Activated CD8-positive, alpha-beta memory T cell treated with anti-CD3 and anti-CD28 coated beads, Interleukin-2, amount 50 U/mL, for 24 hours (primary cell): ENCODE results near the gene DGAT2.

Experiments
- DNase-seq: peaks from one replicate; pipeline ENCODE4 v3.0.0-alpha.2; 2020; ENCODE audit errors: extremely low read depth

The DGAT2 gene

DNA sequence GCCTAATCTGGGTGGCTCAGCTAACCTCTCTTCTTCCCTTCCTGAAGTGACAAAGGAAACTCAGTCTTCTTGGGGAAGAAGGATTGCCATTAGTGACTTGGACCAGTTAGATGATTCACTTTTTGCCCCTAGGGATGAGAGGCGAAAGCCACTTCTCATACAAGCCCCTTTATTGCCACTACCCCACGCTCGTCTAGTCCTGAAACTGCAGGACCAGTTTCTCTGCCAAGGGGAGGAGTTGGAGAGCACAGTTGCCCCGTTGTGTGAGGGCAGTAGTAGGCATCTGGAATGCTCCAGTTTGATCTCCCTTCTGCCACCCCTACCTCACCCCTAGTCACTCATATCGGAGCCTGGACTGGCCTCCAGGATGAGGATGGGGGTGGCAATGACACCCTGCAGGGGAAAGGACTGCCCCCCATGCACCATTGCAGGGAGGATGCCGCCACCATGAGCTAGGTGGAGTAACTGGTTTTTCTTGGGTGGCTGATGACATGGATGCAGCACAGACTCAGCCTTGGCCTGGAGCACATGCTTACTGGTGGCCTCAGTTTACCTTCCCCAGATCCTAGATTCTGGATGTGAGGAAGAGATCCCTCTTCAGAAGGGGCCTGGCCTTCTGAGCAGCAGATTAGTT is 32.3 kb downstream of the DGAT2 start:
- DNase-seq: no peak

DNA sequence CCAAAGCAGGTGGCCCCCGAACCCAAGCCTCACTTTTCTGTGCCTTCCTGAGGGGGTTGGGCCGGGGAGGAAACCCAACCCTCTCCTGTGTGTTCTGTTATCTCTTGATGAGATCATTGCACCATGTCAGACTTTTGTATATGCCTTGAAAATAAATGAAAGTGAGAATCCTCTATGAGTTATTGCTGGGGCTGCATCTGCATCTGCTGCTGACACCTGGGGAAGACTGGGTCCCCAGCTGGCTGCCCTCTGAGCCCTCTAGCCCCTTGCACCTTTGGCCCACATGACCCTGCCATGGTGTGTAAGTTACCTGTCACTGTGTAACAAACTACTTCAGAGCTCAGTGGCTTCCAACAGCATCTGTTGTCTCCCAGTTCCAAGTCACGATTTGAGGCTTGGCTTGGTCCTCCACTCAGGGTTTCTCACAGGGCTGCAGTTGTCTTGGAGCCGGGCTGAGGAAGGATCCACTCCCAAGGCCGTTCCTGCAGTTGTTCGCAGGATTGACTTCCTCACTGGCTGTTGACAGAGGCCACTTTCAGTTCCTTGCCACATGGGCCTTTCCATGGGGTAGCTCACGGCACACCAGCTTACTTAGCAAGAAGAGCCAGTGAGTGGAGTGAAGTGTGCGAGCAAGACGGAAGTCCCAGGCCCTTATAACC is 32.9 kb downstream of the DGAT2 start:
- no peak for DNase-seq

DNA sequence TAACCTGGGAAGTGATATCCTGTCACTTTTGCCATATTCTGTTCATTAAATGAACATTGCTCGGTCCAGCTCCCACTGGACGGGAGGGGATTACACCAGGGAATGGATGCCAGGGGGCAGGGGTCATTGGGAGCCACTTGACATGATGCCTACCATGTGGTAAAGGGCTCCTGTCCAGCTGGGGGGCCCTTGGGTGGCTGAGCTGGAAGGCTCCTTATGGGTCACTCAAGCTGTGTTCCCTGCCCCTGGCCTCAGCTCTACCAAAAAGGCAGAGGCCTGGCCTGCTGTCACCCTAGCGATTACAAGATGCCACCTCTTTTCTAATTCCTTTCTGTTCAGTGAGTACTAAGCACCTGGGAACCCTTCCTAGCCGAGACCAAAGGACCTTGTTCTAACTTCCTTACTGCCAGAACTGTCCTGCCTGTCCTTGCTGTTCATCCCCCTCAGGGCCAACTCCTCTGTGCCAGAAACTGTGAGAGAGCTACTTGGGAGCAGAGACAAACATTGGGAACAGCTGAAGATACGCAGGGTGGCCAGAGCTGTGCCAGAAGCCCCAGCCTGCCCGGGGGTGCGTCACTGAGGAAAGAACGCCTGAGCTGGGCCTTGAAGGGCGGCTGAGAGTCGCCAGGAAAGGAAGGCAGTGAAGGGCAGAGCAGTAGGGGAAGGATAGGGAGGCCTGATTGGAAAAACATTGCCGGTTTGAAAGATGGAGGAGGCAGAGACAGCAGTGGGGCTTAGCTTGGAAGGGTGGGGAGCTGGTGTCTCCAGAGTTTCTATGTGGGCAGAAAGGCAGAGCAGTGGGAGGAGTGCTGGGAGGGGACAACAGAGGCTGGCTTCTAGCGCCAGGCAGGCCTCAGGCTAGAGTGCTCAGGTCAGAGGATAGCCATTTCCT is 33.7 kb downstream of the DGAT2 start:
- DNase-seq: no peak

DNA sequence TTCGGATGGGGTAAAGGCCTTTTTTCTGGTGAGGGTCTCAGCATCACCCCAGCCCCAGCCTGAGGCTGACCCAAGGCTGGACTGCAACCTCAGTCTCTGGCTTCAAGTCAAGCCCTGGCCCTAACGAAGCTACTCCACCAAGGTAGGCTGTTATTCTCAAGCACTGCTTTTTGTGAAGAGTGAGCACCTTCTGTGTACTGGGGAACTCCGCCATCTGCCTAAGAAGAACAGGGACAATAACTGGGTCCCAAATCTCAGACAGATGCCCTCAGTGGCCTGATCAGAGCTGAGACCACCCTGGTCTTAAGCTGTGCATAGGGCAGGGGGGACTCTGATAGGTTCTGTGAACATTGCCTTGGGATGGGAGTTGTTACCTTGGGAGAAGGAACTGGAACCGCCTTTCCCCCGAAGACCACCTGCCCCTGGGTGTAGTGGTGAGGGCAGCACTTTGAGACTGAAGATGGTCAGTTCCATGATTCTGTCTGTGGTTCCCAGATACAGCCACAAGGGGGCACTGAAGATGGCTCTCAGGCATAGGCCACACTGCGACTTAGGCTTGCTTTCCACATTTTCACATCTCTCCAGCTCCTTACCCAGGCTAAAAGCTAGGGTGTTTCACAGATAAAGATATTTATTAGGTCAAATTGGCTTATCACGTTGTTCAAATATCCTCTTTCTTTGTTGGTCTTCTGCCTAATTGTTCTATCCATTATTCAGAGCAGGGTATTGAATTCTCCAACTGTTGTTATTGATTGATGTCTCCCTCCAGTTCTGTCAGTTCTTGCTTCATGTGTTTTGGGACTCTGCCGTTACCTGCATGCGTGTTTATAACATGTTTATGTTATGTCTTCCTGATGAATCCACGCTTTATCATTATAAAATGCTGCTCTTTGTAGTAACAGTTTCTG is 34.6 kb downstream of the DGAT2 start:
- peak; percentile 23 for DNase-seq

DNA sequence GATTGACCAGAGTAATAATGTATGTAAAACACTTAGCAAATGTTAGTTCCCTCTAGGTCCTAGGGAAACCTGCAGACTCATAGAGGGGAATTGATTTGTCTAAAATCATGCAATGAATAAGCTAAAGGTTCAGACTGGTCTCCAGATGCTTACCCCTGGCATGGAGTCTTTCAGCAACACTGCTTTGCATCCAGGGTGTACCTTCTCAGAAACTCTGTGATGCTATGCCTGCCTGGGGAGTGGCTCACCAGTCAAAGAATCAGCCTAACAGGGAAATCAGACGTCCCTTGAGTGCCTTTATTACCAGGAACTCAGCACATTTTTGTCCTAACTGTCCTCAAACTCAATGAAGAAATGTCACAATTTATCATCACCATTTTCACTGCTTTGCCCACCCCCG is 40.5 kb downstream of the DGAT2 start:
- DNase-seq: no peak

DNA sequence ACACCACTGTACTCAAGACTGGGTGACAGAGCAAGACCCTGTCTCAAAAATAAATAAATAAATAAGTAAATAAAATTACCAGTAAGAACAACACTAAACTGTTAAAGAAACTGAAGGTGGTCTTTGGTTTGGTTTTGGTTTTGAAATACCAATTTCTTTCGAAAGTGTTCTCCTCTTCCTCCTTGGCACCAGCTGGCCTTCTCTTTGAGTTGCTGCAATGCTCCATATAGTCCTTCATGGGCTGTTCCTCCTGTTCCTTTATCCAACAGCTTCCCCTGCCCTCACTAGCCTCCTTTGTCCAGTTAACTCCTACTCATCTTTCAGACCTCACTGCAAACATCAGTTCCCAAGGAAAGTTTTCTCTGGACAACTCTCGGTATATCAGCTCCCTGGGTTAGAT is 41.4 kb downstream of the DGAT2 start:
- DNase-seq: no peak

DNA sequence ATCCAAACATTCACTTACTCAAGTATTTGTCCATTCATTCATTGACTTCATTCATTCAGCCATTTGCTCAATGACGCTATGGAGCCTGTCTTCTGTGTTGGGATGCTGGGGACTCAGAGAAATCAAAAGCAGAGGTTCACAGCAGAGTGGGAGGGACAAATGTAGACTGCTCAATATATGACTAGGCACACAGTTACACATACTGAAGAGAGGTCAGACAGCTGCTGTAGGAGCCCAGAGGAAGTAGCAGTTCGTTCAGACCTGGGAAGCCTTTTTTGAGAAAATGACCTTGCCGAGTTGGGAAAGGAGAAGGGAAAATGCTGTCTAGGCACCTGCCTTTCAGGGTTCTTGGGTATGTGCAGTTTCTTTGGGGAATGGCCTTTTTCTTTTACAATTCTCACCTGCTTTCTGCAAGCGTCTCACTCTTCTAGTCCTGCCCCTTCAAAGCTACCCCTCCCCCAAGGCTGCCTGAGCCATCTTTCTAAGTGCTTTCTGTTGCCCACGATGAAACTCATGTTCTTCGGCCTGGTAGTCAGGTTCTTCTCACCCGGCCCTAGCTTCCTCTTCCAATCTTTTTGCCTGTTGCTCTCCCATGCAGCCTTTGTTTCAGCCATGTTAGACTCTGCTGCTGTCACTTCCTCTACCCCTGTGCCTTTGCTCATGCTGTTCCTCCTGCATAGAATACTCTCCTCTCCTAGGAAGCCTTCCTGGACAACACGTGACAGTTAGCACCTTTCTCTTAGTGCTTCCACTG is 42.2 kb downstream of the DGAT2 start:
- DNase-seq: no peak

DNA sequence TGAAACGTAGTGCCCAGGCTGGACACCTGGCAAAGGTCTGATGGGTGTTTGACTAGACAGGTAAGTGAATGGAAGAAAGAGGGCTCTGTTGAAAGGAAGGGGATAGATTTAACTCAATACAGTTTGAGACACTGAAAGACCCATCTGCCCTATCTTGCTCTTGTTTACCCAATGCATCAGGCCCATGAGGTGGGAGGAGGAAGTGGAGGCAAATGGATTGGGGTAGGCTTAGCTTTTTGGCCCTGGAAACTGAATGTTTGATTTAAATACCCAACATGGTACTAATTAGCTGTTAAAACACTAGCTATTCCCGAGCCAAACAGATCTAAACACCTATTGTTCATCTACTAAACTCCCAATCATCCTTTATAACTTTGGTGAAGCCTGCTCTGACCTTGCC is 42.9 kb downstream of the DGAT2 start:
- DNase-seq: no peak

DNA sequence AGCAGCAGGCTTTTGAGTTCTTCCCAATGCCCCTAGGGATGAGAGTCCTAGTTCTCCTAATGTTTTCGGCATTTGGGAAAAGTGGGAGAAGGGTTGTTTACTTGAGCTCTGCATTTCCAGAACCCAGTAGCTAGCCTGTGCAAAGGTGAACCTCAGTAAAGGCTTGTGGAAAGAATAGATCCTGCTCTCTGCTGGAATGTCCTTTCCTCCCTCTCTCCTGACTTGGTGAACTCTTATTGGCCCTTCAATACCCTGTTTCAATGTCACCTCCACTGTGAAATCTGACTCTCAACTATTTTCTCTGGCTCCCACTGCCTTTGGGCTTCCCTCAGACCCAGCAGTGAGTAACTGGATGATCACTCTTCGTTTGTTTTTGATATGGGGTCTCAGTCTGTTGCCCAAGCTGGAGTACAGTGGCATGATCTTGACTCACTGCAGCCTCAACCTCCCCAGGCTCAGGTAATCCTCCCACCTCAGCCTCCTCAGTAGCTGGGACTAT is 44.0 kb downstream of the DGAT2 start:
- DNase-seq: no peak

DNA sequence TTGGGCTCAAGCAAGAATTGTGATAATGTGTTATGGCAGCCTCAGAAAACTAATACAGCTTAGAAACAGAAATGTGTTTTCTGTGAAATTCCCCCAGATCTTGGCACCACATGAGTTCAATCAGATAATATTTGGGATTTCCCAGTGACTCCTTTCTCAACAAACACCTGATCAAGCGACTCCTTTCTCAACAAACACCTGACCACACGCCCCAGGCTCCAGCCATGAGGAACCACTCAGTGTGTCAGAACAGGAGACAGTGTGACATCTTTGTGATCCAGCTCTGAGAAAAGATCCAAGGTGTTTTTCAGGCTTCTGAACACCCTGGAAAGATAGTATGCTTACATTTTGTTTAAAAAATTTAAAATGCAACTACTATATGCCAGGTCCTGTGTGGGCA is 44.5 kb downstream of the DGAT2 start:
- no peak for DNase-seq

DNA sequence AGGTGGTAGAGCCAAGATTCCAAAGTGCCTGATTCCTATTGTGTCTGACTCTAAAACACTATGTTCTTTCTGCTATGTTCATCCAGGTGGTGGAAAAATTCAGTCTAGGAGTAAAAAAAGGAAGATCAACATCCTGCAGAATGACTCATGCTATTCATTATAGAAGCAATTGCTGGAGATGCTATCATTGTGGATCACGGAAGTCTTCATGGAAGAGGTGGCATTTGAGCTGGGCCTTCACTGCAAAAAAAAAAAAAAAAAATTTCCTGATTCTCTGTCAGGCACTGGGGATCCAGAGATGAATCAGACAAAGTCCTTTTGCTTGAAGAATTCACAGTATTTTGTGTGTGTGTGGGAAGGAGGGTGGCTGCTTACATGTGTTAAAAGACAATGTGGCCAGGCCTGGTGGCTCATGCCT is 45.1 kb downstream of the DGAT2 start:
- DNase-seq: no peak

DNA sequence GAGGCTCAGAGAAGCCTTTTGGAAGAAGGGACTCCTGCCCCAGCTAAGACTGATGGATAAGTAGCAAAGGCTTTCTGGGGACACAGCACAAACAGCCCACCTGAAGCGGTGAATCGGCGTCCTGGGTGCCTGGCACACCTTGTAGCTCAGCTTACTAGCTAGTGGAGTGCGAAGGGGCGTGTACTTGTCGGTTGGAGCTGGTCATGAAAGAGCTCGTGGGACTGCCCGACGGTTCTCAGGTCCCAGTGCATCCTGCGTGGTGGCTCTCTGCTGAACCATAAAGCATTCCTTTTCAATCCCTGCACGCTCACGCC is 45.7 kb downstream of the DGAT2 start:
- DNase-seq: no peak

DNA sequence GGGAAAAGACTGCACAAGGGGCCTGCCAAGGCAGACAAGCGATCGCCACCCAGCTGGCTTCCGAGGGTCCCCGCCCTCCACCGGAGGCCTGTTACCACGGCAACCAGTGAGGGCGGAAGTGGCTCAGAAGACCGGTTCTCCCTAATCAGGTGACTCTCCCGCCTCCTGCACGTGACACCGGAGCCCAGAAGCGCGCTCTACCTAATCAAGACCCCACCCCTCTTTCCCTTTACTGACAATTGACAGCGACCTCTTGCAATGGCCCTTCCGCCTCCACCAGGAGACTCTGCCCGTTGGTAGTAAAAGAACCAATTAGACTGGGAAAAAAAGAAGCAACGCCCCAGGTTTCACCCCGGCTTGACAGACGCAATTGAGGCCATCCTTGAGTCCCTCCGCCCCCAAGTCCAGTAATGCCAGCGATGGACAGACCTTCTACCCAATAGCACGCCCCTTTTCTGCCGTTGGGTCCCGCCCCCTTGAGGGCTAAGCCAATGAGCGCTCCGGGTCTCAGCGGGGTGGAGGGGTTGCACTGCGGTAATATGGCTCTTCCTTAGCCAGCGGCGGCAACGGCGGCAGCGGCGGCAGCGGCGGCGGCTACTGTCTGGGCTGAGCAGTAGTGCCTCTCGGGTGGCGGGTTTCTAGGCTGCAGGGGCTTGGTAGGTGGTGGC is 46.2 kb downstream of the DGAT2 start, which contains the start of gene UVRAG:
UVRAG (plus strand) TSS at position 534 of the 668 bp plus-strand sequence. CDS start 198 bp downstream, outside the sequence.
- peak; percentile 96 for DNase-seq

DNA sequence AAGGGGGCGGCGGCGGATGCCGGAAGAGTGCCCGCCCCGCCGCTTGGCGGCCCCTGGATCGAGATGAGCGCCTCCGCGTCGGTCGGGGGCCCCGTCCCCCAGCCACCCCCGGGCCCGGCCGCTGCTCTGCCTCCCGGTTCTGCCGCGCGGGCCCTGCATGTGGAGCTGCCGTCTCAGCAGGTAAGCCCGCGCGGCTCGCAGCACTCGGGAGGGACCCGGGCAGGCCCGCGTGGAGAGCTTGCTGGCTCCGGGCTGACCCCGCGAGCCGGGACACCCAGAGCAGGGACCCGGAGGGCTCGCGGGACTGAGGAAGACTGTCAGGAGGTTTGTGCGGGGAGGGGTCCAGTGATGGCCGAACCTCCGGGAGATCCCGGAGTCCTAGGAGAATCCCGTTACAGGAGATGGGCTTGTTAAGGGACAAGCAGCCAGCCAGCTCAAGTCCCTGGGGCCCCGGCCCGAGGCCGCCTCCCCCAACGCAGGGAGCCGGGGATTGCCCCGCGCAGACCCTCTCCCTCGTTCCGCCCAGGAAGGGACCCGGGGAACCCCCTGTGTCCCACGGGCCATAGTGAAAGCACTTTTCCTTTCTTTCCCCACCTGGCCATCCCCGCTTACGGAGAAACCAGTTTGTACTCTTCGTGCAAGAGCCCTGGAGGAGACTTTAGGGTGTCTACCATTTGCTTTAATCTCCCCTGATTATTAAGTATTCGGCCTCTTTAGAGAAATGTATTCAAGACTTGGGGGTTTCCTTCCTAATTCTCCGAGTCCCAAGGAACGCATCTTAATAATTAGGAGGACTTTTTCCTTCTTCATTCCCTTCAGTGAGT is 47.0 kb downstream of the DGAT2 start:
- DNase-seq: no peak

DNA sequence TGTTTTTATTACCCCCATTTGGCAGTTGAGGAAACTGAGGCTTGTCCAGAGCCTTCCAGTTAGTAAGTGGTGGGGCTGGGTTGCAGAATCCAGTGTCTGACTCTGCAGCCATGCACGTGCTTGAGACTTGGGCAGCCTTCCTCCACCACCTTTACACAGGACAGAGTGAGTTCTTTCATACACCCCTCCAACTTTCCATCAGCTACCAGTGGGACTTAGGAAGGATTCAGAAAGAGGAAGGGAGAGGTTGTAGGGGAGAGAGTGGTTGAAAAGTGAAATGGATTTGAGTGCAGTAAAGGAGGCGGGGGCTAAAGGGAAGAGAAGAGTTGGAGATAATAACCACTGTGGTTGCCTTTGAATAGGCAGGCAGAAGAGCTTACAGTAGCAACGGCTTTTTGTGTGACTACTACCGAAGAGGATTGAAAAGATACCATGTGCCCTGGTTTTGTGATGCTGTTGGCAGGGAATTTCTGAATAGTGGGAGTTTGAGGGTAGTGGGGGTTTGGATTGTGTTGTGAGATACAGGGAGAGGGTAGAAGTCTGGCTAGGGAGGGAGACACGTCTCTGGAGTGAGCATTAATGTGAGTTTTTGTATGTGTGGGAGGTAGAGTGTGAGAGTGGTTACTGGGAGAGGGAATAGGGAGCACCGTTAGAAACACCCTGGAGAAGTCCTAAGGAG is 48.1 kb downstream of the DGAT2 start:
- DNase-seq: no peak

DNA sequence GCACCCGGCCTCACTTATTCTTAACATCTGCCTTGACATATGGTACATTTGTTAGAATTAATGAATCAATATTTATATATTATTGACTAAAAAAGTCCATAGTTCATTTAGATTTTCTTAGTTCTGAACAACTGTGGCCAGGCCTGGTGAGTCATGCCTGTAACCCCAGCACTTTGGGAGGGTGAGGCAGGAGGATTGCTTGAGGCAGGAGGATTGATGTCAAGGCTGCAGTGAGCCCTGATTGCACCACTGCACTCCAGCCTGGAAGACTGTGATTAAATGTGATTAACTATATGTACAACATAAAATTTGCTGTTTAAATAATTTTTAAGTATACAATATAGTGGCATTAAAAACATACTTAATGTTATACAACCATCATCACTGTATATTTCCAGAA is 52.1 kb downstream of the DGAT2 start:
- no peak for DNase-seq

DNA sequence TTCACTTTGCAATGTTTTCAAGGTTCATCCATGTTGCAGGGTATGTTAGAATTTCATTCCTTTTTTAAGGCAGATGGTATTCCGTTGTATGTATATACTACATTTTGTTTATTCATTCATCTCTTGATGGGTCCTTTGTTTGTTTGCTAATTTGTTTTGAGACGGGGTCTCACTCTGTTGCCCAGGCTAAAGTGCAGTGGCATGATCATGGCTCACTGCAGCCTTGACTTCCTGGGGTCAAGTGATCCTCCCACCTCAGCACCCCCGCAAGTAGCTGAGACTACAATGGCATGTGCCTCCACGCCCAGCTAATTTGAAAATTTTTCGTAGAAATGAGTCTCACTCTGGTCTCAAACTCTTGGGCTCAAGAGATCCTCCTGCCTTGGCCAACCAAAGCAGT is 52.6 kb downstream of the DGAT2 start:
- DNase-seq: no peak

DNA sequence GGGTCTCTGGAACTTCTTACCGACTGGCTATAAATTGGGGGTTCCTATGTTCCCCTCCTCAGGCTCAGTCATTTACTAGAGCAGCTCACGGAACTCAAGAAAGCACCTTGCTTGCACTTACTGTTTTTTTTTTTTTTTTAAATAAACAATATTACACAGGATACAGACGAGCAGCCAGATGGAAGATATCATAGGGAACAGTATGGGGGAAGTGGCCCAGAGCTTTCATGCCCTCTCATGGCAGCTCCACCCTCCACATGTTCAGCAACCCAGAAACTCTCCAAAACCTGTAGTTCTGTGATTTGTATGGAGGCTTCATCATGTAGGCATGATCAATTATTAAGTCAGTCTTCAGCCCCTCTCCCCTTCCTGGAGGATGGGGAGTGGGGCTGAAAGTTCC is 54.0 kb downstream of the DGAT2 start:
- DNase-seq: no peak

DNA sequence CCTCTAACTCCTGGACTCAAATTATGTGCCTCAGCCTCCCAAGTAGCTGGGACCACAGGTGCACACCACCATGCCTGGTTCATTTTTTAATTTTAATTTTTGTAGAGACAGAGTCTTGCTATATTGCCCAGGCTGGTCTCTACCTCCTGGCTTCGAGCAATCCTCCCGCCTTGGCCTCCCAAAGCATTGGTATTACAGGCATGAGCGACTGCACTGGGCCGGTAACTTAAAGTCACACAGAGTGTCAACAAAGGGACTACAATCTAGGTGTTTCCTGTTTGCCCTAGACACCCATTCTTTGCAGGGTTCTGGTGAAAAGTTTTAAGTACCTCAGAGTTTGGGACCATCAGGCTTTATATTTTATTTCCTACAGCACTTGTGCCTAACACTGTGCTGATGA is 54.8 kb downstream of the DGAT2 start:
- DNase-seq: no peak
